Fibroblast of lung (primary cell): ENCODE data around the gene AHCYL2.

ENCODE experiments used
- CTCF ChIP-seq, 2 donors: IDR thresholded peaks in 1 of 2; conservative IDR thresholded peaks in 1 of 2; 1 replicate in 1 of 2; 2 replicates in 1 of 2; pipeline ENCODE4 v1.5.1; 2011 to 2012; ENCODE audit warnings: low read length in 2 of 2, control low read depth in 1 of 2, inconsistent platforms in 1 of 2, low read depth in 1 of 2, mild to moderate bottlenecking in 1 of 2
- EZH2 ChIP-seq: IDR thresholded peaks from 2 replicates; pipeline ENCODE4 v1.5.1; 2012; ENCODE audit warnings: low read length, control low read depth, mild to moderate bottlenecking; ENCODE audit errors: missing control alignments

- TF ChIP-seq CTCF (conservative IDR thresholded peaks at IDR 0.05 in 1 of 2, IDR thresholded peaks at IDR 0.05 in 1 of 2; ENCODE audit: low read depth in 1 of 2, low read length in 2 of 2), result no peak
- TF ChIP-seq EZH2, result no peak
Observed at GRCh38 chr7:129386506-129386905, 161.7 kb downstream of the AHCYL2 start.
